NK-92 treated with Interleukin-12 subunit alpha and Interleukin-12 subunit beta, amount 100 ng/mL, for 24 hours (cell line): ENCODE data around the gene RAD51B.
"Not testable (repeated sequence)": the region's sequence is repeated elsewhere in the genome, so short reads cannot be mapped to it uniquely, and the experiment has no call there.

Experiments used
- DNase-seq: peaks from one replicate; lab custom pipeline; 2025; lab: John Stamatoyannopoulos, UW

The RAD51B gene

DNA sequence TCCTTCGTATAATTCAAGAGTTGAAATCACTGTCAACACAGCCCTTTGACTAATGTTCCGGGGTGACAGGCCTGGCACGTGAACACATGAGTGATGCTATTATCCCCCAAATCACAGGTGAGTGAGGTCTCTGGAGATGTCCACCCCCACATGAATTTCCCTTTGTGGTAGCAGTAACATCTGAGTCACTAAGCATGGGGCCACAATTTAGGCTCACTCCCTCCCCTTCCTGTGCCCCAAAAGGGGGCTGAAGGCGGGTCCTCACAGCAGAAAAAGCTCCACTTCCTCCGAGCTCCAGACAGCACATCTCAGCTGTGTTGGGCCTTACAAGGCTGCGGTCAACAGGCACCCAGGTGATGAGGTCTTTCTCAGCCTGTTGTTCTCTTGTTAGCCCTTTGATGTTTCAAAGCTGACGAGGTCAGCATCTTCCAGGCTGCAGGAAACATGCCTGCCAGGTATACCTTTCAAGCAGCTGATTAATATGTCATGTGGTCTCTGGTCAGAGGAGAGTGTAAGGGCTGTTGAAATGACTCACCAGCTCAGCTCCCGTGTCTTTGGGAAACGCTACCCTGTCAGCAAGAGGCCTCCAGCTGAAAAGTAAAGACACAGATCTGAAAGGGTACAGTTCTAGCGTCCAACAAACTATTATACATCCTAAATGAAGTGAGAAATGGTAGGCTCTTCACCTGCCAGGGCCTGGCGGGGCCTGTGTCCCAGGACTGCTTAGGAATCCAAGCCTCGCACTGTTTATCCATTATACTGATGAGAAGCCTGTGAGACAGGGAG is 866.0 kb downstream of the RAD51B start:
- DNase-seq, result peak; percentile 87

- DNase-seq, result no peak
Measured at GRCh38 chr14:68686205-68686465, 866.6 kb downstream of the RAD51B start.

DNA sequence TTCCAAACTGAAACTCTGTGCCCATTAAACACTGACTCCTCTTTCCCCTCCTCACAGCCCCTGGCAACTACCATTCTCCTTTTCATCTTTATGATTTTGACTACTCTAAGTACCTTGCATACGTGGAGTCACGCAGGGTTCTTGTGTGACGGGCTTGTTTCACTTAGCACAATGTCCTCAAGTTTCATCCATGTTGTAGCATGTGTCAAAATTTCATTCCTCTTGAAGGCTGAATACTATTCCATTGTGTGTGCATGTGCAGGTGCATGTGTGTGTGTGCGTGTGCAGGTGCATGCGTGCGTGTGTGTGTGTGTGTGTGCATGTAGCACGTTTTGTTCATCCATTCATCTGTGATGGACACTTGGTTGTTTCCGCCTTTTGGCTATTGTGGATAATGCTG is 867.1 kb downstream of the RAD51B start:
- no peak for DNase-seq

- no peak for DNase-seq
Measured at GRCh38 chr14:68687746-68688145, 868.2 kb downstream of the RAD51B start.

- no peak for DNase-seq
Measured at GRCh38 chr14:68688872-68689371, 869.3 kb downstream of the RAD51B start.

- DNase-seq, result no peak
Measured at GRCh38 chr14:68689511-68689910, 869.9 kb downstream of the RAD51B start.

- no peak for DNase-seq
Measured at GRCh38 chr14:68690089-68690958, 870.7 kb downstream of the RAD51B start.

GRCh38 chr14:68691031-68691791 is 871.6 kb downstream of the RAD51B start:
- DNase-seq, result no peak

- DNase-seq, result no peak
Measured at GRCh38 chr14:68691792-68692118, 872.2 kb downstream of the RAD51B start.

- no peak for DNase-seq
Measured at GRCh38 chr14:68692216-68692615, 872.6 kb downstream of the RAD51B start.

- DNase-seq, result no peak
Measured at GRCh38 chr14:68692916-68693771, 873.6 kb downstream of the RAD51B start.

DNA sequence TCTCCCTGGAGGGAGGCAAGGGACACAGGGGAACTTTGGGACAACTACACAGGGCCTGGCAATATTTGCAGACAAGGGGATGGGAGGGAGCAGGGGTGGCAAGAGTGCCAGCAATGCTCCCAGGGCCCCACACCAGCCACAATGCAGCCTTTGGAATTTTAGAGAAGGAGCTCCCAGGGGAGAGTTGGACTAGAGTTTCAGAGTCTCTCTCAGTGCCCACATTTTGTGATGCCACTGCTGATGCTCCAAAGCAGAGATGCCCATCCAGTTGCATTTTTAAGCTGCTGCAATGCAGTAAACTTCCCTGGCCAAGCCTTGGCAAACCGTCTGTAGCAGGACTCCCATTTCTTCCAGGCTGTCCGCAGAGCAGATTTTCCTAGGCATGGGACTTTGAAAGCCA is 874.3 kb downstream of the RAD51B start:
- no peak for DNase-seq

GRCh38 chr14:68694516-68695235 is 875.1 kb downstream of the RAD51B start:
- no peak for DNase-seq

DNA sequence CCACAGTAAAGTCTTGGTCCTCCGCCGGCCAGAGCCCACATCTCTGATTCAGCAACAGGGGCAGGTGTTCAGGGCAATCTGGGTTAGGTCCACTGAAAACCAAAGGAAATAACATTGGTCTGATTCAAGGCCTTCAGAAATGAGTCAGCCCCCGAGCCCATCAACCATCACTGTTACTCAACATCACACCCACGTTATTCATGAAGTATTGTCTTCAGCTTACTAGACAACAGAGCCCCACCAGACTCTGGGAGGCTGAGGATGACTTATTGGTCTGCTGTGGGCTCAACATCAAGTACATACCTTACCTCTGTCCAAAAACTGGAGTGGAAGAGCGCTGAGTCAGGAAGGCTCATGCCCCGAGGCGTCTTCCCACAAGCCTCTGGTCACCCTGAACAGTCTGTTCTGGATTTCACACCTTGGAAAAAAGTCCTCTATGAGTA is 875.8 kb downstream of the RAD51B start:
- DNase-seq, result peak; percentile 81

DNA sequence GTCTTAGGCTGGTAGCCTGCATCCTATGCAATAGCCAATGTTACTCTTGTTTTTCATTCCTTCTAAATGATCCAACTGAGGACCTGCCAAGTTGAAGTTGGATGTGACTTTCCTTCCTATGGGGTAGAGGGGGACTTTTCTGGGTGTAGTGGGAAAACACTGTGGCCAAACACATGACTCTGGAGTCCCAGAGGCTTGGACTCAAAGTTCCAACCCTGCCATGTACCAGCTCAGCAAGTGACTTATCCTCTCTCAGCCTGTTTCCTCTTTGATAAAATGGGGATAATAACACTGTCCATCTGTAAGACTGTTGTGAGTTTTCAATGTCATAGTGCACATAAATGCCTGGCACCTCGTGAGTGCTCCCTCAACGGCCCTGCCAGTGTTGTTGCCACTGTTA is 876.3 kb downstream of the RAD51B start:
- no peak for DNase-seq

DNA sequence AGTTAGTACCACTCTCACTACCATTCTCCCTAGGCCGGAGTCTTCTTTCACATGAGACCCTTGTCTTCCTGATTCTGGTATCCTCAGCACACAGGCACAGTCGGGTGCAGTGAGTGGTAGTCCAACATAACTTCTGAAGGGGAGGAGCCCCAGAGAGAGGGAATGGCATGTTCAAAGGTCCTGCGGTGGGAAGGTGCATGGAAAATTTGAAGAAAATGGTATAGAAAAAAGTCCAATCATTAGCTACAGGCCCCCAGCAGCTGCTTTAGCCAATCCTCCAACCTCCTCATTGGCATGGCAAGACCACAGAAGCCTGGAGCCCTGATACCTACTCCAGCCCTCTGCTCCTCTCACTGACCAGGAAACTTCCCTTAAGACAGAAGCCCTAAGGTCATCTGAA is 876.7 kb downstream of the RAD51B start:
- no peak for DNase-seq

- no peak for DNase-seq
Measured at GRCh38 chr14:68696721-68697495, 877.3 kb downstream of the RAD51B start.

- DNase-seq, result not testable (repeated sequence)
Measured at GRCh38 chr14:68698773-68699172, 879.2 kb downstream of the RAD51B start.

DNA sequence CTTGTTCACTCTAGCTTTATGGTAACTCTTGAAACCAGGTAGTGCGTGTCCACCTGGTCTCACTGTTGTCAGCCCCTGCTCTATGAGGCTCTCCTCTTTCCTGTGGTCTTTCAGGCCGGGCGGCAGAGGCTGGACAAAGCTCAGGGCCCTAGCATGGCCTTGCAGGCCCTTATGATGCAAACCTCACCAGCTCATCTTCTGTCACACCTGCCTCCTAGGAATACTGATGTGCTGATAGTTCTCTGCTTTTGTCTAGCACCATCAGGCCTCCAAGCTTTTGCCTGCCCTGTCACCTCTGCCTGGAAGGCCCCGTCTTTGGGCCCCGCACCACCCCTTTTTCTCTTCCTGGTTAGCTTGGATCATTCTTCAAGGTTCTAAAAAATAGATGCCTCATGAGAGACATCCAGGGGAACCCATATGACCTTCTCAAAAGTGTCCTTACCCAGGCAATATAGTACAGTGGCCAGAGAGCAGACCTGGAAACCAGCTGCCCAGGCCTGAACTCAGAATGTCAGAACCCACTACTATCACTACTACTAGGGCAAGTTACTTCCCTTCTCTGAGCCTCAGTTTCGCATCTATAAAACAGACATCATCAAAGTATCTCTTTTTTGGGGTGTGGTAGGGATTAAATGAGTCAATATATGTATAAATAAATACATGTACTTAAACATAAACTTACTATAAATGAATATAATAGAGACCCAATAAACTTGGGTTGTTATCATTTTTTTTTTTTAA is 881.6 kb downstream of the RAD51B start:
- DNase-seq, result no peak
